ENCODE data around the gene KLK8. TPM values are rescaled to one million over a fixed set of nuclear protein-coding genes. Genes with fewer than 3 reads are reported as not detected.

The KLK8 gene
- total and polyA plus RNA-seq, 2 experiments from 2014 or later = not detected

- H3K27me3 ChIP-seq (replicated peaks; ENCODE audit: insufficient read depth) = peaks cover 19% of the 10 kb centered on the region
These were observed 24.6 kb upstream of the KLK8 start for GRCh38 chr19:51025809-51026553.

GRCh38 chr19:51025401-51025800 lies 24.0 kb upstream of the KLK8 start:
- no peak overlapping the region for H2AFZ ChIP-seq
- TF ChIP-seq EZH2phosphoT487 (IDR thresholded peaks at IDR 0.05; ENCODE audit: insufficient read depth, low read depth) (no peak), EZH2 (IDR thresholded peaks at IDR 0.05; ENCODE audit: insufficient read depth, poor library complexity, severe bottlenecking) (no peak)
- 23 to 38% methylated on average over 6 of the region's 6 CpGs for WGBS, 2 experiments (ENCODE audit: low coverage in 1 of 2, low lambda C conversion rate in 2 of 2, missing lambda C conversion rate in 2 of 2)
- H3K27me3 ChIP-seq (replicated peaks; ENCODE audit: insufficient read depth) = peaks cover 19% of the 10 kb centered on the region
- H3F3A ChIP-seq (ENCODE audit: insufficient read depth) = 0 out of 2 replicates have a peak, but pooled peaks cover 6% of the 10 kb centered on the region
- no peaks in the 10 kb centered on the region for H3K79me2 ChIP-seq (ENCODE audit: insufficient read depth)
- H3K9ac ChIP-seq = no peak overlapping the region
- H4K20me1 ChIP-seq (ENCODE audit: insufficient read depth) = no peaks in the 10 kb centered on the region
- no peak overlapping the region for H3K27ac ChIP-seq
- H3K4me1 ChIP-seq (ENCODE audit: insufficient read depth) = no peaks in the 10 kb centered on the region
- H3K9me2 ChIP-seq (ENCODE audit: insufficient read depth) = no peaks in the 10 kb centered on the region
- in situ Hi-C loops (cut with MboI) = no loop called here
- H3K36me3 ChIP-seq (ENCODE audit: low read depth) = no peaks in the 10 kb centered on the region
- H3K4me2 ChIP-seq (ENCODE audit: unreplicated experiment) = no peak overlapping the region
- no peak for DNase-seq
- no peak overlapping the region for H3K4me3 ChIP-seq
- no peaks in the 10 kb centered on the region for H3K9me3 ChIP-seq (ENCODE audit: low read depth)

More at GRCh38 chr19:51025809-51026553, 24.6 kb upstream of the KLK8 start:
- 0 out of 2 replicates have a peak, but pooled peaks cover 3% of the 10 kb centered on the region for H3F3A ChIP-seq (ENCODE audit: insufficient read depth)
- no peaks in the 10 kb centered on the region for H3K79me2 ChIP-seq (ENCODE audit: insufficient read depth)
- no peaks in the 10 kb centered on the region for H3K9me2 ChIP-seq (ENCODE audit: insufficient read depth)
- H4K20me1 ChIP-seq (ENCODE audit: insufficient read depth) = no peaks in the 10 kb centered on the region
- in situ Hi-C loops (cut with MboI) = no loop called here
- H3K4me3 ChIP-seq = no peak overlapping the region
- no peak overlapping the region for H3K27ac ChIP-seq
- TF ChIP-seq EZH2phosphoT487 (IDR thresholded peaks at IDR 0.05; ENCODE audit: insufficient read depth, low read depth) (no peak), EZH2 (IDR thresholded peaks at IDR 0.05; ENCODE audit: insufficient read depth, poor library complexity, severe bottlenecking) (no peak)
- no peaks in the 10 kb centered on the region for H3K9me3 ChIP-seq (ENCODE audit: low read depth)
- H3K9ac ChIP-seq = no peak overlapping the region
- no peak for DNase-seq
- H3K4me1 ChIP-seq (ENCODE audit: insufficient read depth) = no peaks in the 10 kb centered on the region
- 28 to 30% methylated on average over 18 of the region's 18 CpGs for WGBS, 2 experiments (ENCODE audit: low coverage in 1 of 2, low lambda C conversion rate in 2 of 2, missing lambda C conversion rate in 2 of 2)
- H2AFZ ChIP-seq = no peak overlapping the region
- H3K36me3 ChIP-seq (ENCODE audit: low read depth) = no peaks in the 10 kb centered on the region
- H3K4me2 ChIP-seq (ENCODE audit: unreplicated experiment) = no peak overlapping the region

- no peak for DNase-seq
- Histone ChIP-seq H2AFZ (no peak overlapping the region), H3K9me2 (ENCODE audit: insufficient read depth) (no peaks in the 10 kb centered on the region), H3K36me3 (ENCODE audit: low read depth) (no peaks in the 10 kb centered on the region), H3K4me1 (ENCODE audit: insufficient read depth) (no peaks in the 10 kb centered on the region), H3K4me3 (no peak overlapping the region), H3K9me3 (ENCODE audit: low read depth) (no peaks in the 10 kb centered on the region), H3K4me2 (ENCODE audit: unreplicated experiment) (no peak overlapping the region), H3K27ac (no peak overlapping the region), H3F3A (ENCODE audit: insufficient read depth) (0 out of 2 replicates have a peak, but pooled peaks cover 6% of the 10 kb centered on the region), H4K20me1 (ENCODE audit: insufficient read depth) (no peaks in the 10 kb centered on the region), H3K27me3 (replicated peaks; ENCODE audit: insufficient read depth) (peaks cover 19% of the 10 kb centered on the region), H3K9ac (no peak overlapping the region), H3K79me2 (ENCODE audit: insufficient read depth) (no peaks in the 10 kb centered on the region)
- 30 to 37% methylated on average over 5 of the region's 5 CpGs for WGBS, 2 experiments (ENCODE audit: low coverage in 1 of 2, low lambda C conversion rate in 2 of 2, missing lambda C conversion rate in 2 of 2)
- no peak for TF ChIP-seq EZH2phosphoT487 (IDR thresholded peaks at IDR 0.05; ENCODE audit: insufficient read depth, low read depth)
- TF ChIP-seq EZH2 (IDR thresholded peaks at IDR 0.05; ENCODE audit: insufficient read depth, poor library complexity, severe bottlenecking) = no peak
- in situ Hi-C loops (cut with MboI) = no loop called here
These were observed 23.5 kb upstream of the KLK8 start for GRCh38 chr19:51024924-51025323.

GRCh38 chr19:51023946-51024345 lies 22.5 kb upstream of the KLK8 start:
- H3K27ac ChIP-seq = no peak overlapping the region
- H3K79me2 ChIP-seq (ENCODE audit: insufficient read depth) = no peaks in the 10 kb centered on the region
- H3K9ac ChIP-seq = no peak overlapping the region
- peaks cover 19% of the 10 kb centered on the region for H3K27me3 ChIP-seq (replicated peaks; ENCODE audit: insufficient read depth)
- in situ Hi-C loops (cut with MboI) = no loop called here
- no peak overlapping the region for H2AFZ ChIP-seq
- H3K36me3 ChIP-seq (ENCODE audit: low read depth) = no peaks in the 10 kb centered on the region
- 0 out of 2 replicates have a peak, but pooled peaks cover 6% of the 10 kb centered on the region for H3F3A ChIP-seq (ENCODE audit: insufficient read depth)
- no peaks in the 10 kb centered on the region for H3K9me2 ChIP-seq (ENCODE audit: insufficient read depth)
- no peak overlapping the region for H3K4me2 ChIP-seq (ENCODE audit: unreplicated experiment)
- no peaks in the 10 kb centered on the region for H3K9me3 ChIP-seq (ENCODE audit: low read depth)
- H4K20me1 ChIP-seq (ENCODE audit: insufficient read depth) = no peaks in the 10 kb centered on the region
- H3K4me3 ChIP-seq = no peak overlapping the region
- no peak for DNase-seq
- 53 to 55% methylated on average over 11 of the region's 11 CpGs for WGBS, 2 experiments (ENCODE audit: low coverage in 1 of 2, low lambda C conversion rate in 2 of 2, missing lambda C conversion rate in 2 of 2)
- TF ChIP-seq EZH2phosphoT487 (IDR thresholded peaks at IDR 0.05; ENCODE audit: insufficient read depth, low read depth) = no peak
- TF ChIP-seq EZH2 (IDR thresholded peaks at IDR 0.05; ENCODE audit: insufficient read depth, poor library complexity, severe bottlenecking) = no peak
- no peaks in the 10 kb centered on the region for H3K4me1 ChIP-seq (ENCODE audit: insufficient read depth)

Measured in GM23248 (cell line).